NCI-H82 (cell line): ENCODE measurements around the gene SLC35F5.
"Not testable (repeated sequence)": the region's sequence is repeated elsewhere in the genome, so short reads cannot be mapped to it uniquely, and the experiment has no call there.

Experiments
- DNase-seq: peaks from one replicate; lab custom pipeline; 2025; lab: John Stamatoyannopoulos, UW

SLC35F5 gene

DNA sequence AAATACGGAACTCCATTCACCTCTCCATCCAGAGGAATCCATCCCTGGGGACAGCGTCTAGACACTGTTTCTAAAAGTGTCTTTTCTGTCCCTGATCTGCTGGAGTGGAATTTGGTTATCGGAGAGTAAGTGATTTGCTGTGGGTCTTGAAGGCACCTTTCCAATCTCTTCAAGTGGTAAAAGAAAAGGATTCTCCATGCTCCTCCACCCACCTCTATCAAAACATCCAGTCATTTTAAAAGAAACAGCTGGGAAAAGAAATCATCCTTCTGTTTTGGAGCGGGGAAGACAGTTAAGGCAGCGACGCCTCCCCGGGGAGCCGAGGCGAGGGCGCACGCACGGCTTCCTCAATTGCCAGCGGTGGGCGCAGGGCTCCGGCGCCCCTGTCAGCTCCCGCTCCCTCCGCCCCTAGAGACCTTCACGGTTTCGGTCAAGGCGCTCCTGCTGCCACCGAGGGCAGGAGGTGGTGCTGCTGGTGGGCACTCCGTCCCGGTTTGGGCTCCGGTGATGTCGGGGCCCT is 547 bp downstream of the SLC35F5 start:
- DNase-seq: peak; percentile 70

DNA sequence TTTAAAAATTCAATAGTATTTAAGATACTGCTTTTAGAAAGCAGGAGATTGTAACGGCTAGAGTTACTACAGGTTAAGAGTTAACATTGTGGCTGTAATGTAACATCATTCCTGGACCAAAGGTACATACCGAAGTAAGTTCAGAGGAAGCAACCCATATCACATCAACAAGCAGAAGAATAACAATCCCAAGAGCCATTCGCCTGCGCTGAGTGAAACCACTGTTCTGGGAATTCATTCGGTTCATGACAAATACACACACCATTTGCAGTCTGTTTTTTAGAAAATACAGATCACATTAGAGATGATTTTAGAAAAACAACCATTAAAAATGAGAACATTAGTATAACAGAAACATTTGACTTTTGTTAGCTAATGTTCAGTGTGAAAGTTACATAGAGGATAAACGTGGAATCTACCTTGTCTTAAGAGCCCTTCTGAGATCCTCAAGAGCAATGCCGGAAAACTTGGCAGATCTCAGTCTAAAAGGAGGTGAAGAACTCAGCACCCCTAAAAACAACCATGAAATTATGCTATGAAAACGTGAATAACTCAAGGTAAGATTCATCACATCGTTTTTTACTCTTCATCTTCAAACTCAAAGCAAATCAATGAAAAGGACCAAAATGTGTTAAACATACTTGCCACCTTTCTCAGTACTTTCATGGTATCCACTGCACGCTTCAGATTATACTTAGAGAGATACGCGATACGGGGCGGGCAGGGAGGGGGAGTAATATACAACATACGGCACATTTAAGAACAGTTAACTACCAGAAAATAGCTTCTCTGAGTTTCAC is 1.2 kb downstream of the SLC35F5 start:
- DNase-seq: peak; percentile 64

DNA sequence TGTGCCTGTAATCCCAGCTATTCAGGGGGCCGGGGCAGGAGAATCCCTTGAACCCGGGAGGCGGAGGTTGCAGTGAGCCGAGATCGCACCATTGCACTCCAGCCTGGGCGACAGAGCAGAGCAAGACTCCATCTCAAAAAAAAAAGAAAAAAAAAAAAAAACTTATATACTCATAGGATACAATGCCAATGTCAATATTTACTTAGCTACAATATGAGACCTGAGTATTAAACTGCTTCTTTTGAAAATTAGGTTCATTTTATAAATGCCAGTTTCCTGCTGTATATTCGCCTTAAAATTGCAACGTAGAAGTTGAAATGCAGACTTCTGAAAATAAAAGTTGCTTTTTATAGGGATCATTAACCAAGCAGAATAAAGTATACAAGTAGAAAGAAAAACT is 2.3 kb downstream of the SLC35F5 start:
- DNase-seq: no peak

DNA sequence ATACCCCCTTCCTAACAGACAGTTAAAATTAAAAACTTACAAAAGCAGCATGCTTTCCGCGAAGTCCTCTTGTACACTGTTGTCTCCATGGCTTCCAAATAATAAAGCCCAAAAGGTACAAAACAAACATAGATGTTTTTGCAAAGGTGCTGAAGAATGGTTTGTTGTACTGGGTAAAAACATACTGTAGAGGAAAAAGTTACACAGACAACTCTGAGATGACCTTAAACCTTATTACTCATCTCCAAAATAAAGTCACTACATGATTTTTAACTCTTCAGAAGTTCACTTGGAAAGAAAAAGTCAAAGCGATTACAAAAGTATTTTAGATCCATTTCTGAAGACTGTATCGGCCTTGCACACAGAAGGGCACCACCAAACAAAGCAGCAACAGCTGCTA is 6.1 kb downstream of the SLC35F5 start:
- no peak for DNase-seq

DNA sequence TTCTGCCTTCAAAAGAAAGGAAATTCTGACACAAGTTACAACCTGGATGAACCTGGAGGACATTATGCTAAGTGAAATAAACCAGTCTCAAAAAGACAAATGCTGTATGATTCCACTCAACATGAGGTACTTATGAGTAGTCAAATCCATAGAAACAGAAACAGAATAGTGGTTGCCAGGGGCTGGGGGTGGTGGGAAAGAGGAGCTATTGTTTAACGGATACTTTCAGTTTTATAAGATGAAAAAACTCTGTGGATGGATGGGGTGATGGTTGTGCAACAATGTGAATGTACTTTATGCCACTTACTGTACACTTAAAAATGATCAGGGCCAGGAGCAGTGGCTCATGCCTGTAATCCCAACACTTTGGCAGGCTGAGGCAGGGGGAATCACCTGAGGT is 15.4 kb downstream of the SLC35F5 start:
- DNase-seq: no peak

DNA sequence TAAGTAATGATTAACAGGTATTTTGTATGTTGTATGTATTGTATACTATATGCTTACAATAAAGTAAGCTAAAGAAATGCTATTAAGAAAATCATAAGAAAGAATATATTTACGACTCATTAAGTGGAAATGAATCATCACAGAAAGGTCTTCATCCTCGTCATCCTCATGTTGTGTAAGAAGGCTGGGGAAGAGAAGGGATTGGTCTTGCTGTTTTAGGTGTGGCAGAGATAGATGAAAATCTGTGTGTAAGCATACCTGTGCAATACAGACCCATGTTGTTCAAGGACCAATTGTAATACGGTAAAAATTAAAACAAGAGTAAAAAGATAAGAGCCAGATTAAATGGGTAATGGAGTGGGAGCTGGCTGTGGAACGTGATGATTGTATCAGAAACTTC is 16.6 kb downstream of the SLC35F5 start:
- no peak for DNase-seq

DNA sequence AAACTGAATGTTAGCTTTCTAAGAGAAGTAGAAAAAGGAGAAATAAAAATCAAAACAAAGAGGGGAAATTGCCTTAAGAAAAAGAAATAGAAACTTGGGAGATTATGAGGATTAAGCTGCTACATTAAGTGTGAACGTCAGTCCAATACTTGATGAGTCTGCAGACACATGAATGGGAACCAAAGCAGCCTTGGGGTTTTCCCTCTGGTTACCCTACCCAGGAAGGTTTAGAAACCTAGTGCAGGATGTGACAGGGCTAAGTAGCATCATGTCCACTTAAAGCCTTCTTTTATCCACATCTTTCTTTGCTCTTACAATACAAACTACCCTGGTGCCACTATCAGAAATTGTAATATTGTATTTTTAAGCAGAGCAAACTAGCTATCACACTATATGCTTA is 22.3 kb downstream of the SLC35F5 start:
- DNase-seq: peak; percentile 34

DNA sequence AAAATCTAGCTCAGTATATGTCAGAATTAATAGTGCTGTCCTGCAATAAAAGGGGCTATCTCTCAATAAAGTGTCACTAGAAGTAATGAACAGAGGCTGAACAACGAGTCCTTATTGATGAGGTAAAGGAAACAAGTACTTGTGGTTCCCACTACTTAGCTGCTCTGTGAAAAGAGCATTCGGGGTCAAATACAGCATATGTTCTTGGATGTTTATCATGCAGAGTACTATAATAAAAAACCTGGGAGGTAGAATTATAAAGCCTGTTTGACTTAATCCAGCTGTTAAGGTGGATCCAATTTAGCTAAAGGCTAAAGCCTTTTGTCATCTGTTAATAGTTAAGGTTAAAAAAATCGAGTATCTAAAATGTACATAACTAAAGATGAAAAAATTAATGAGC is 32.4 kb downstream of the SLC35F5 start:
- peak; percentile 97 for DNase-seq

DNA sequence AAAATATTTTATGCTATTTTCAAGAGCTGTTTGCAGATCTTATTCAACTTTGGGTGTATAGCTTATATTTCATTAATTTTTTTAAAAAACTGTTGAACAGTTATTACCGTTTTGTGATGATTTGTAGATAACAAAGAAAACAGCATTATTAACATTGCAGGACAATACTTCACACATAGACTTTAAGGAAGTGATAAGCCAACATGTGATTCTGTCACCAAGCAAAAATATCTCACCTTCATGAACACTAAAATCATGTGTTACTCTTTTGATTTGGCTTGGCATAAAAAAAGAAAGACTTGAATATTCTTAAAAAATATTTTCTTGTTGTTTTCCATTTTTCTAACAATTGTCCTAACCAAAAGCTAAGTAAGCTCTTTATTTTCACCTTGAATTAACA is 33.0 kb downstream of the SLC35F5 start:
- DNase-seq: no peak

DNA sequence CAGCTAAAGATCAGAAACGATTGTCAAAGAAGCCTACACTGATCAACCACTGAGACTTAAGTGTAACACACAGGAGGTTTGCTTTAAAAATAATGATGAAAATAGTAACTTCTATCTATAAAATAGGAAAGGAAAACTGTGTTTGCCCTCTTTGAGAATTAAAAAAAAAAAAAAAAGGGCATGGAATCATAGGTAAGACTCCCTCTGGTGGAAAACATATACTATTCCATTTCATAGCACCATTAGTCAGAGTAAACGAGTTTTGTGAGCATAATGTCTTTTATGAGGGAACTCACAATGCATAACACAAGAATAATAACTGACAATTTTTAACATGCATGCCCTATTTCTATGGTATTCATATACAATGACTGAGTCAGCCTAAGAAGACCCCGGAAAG is 36.3 kb downstream of the SLC35F5 start:
- peak; percentile 30 for DNase-seq

DNA sequence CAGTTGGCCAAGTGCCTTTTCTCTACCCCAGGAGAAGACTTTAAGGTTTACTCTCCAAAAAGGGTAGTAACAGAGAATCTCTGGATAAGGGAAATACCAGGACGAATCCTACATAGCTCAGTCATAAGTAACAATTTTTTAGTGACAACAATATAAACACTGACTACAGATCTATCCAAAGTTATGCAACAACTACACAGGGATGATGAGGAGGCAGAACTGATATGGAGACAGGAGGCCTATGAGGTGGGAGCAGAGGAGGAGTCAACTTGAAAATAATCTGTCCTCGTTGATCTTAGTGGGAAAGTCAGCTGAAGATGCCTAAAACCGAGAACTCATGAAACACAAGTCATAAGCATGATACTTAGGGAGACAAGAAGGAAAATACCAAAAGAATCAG is 40.2 kb downstream of the SLC35F5 start:
- DNase-seq: no peak

DNA sequence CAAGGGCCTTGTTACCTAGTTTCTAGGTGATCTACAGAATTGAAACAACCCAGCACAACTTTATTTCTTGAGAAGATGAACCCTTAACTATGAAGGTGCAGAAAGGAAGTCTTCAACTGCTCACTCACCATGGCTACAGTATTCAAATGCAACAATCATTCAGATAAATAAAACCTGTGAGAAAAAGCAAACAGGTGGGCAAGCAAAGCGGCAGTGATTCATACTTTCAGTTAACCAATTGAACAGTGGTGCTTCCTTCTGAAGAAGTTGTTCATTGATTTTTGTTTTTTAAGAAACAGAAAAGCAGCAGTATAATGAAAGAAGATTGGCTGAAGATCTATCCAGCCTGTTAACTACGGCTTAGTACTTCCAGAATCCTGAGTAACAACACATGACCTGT is 43.5 kb downstream of the SLC35F5 start:
- no peak for DNase-seq

DNA sequence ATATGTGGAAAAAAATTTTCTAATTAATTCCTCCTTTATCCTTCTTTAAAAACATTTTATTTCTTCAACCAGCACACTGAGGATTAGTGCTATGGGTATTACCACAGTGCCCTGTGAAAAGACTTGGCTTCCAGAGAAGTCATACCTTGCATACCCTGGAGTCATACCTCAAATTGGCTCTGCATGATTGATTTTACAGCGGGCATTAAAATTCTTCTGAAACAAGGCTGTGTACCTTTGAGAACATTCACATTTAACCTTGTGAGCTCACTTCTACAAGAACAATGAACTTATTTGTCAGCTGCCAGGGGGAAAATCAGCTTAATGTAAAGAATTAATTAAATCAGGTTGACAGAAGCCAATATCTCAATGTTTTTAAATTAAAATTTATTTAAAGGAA is 44.6 kb downstream of the SLC35F5 start:
- no peak for DNase-seq

DNA sequence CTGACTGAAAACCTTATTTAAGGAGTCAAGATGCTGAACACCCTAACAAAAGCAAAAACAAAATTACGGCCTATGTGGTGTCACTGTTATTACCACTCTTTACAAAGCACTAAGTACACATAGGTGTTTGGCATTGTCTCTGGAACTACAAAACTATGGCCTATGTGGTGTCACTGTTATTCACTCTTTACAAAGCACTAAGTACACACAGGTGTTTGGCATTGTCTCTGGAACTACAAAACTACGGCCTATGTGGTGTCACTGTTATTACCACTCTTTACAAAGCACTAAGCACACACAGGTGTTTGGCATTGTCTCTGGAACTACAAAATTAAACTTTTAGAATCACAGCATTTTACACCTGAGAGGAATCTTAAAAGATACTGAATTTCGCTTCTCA is 47.4 kb downstream of the SLC35F5 start:
- no peak for DNase-seq

DNA sequence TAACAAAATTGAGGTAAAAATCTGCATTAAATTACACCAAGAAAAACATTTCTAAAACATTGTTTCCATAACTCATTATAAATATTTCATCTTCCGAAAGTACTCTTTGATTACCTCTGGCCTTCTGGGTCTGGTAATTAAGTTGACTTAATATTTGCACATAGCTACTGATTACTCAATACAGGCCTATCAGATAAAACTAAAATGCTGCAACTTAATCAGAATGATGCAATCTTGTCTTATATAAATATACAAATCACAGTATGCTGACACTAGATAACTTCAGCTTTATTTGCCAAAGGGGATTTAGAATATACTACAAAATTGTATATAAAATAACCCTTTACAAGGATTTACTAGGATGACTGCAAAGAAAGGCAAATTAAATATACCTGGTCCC is 49.3 kb downstream of the SLC35F5 start:
- DNase-seq: no peak

DNA sequence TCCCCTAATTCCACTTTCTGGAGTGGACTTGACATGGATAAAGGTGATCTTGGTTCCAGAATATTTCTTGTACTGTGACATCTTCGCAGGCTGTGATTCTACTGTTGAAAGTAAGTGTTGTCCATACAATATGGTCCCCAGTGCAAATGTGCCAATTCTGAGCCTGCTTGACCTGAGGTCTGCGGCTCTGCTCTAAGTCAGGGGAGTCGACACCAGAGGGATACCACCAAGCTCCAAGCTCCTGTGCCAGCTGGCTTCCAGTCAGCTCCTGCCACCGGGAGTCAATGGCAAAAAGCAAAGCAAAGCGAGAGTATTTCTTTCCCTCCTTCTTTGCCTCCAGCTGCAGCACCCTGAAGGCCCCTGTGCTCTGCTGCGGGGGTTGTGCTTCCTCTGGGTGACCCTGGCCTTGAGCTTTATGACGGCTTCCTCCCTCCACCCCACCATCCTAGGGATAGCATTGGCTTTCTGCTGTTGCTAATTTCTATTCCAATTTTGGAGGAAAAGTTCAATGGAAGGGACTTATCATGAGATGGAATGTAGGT is 50.4 kb downstream of the SLC35F5 start:
- DNase-seq: no peak

DNA sequence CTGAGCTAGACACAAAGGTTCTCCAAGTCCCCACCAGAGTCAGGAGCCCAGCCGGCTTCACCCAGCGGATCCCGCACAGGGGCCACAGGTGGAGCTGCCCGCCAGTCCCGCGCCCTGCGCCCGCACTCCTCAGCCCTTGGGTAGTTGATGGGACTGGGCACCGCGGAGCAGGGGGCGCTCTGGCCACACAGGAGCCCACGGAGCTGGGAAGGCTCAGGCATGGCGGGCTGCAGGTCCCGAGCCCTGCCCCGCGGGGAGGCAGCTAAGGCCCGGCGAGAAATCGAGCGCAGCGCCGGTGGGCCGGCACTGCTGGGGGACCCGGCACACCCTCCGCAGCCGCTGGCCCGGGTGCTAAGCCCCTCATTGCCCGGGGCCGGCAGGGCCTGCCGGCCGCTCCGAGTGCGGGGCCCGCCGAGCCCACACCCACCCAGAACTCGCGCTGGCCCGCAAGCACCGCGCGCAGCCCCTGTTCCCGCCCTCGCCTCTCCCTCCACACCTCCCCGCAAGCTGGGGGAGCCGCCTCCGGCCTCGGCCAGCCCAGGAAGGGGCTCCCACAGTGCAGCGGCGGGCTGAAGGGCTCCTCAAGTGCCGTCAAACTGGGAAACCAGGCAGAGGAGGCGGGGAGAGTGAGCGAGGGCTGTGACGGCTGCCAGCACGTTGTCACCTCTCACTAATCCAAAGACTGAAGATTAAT is 52.0 kb downstream of the SLC35F5 start:
- not testable (repeated sequence) for DNase-seq

DNA sequence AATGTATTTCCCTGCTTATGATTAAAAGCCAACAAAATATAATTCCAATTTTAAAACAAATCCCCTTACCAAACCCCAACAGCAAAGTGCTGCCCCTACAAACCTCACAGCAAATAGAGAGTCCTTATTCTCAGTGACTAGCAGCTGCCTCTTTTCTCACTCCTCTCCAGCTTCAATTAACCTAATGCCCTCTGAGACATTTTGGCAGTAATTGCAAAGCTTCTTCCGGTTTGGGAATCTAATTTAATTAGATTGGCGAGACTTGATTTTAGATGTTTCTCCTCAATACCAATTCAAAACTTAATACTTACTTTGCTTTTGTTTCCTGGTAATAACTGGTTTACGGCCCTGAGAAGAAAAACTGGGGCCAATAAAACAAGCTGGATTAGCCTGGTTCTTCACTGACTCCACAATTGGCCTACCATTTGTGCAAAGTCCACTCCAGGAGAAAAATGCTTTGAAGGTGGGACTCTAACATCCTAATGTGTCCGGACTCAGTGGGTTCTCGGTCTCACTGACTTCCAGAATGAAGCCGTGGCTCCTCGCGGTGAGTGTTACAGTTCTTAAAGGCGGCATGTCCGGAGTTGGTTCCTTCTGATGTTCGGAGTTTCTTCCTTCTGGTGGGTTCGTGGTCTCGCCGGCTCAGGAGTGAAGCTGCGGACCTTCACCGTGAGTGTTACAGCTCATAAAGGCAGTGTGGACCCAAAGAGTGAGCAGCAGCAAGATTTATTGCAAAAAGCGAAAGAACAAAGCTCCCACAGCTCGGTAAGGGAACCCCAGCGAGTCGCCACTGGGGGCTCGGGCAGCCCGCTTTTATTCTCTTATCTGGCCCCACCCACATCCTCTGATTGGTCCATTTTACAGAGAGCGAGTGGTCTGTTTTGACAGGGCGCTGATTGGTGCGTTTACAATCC is 52.8 kb downstream of the SLC35F5 start:
- DNase-seq: peak; percentile 64

DNA sequence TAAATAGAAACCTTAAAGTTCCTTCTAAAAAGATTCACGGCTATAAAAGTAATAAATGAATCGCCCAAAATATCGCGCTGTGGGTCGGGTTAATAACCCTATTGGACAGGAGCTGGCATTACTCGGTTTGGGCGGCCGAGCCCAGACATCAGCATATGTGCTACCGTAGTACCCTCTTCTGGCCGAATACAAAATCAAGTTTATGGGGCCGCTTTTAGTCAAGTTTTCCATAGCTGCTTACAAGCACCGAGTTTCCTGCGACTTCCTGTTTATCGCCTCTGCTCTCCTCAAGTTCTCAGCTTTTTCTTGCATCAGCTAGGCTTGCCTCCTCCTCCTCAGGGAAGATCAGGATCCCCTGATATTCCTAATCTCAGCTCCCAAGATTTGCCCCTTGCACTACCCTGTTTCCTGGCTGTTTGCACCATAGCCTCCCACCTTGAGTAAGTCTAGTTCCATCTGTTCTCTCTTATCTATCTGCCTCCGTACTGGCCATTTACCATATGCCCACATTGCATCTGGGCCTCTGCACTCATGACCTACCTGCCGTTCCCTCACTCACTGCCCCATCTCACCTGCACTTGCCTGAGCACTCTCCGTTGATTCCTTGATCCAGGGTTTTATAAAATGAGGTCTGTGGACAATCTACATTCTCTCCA is 56.1 kb downstream of the SLC35F5 start:
- peak; percentile 74 for DNase-seq

DNA sequence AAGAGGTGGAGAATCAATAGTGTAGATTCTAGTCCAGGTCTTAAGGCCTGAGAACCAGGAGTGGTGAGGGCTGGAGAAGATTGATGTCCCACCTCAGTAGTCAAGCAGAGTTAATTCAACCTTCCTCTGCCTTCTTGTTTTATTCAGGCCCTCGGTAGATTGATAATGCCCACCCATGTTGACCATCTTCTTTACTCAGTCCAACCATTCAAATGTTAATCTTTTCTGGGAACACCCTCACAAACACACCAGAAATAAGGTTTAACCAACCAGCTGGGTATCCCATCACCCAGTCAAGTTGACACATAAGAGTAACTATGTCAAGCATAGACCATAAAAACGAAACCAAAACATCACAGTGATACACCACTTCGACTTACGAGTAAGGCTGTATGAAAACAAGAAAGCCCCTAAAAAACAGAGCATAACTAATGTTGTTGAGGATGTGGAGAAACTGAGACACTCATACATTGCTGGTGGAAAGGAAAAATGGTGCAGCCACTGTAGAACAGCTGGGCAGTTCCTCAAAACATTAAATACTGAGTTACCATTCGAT is 57.5 kb downstream of the SLC35F5 start:
- DNase-seq: no peak

DNA sequence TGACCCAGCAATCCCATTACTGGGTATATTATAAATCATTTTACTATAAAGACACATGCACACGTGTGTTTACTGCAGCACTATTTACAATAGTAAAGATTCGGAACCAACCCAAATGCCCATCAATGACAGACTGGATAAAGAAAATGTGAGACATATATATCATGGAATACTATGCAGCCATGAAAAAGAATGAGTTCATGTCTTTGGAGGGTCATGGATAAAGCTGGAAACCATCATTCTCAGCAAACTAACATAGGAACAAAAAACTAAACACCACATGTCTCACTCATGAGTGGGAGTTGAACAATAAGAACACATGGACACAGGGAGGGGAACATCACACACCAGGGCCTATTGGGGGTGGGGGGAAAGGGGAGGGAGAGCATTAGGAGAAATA is 58.2 kb downstream of the SLC35F5 start:
- not testable (repeated sequence) for DNase-seq
